Pancreas (tissue), 10 donors: ENCODE data around the gene LEMD2. TPM values are rescaled to one million over a fixed set of nuclear protein-coding genes. Genes with fewer than 3 reads are reported as not detected.

Experiments
- ATAC-seq, 4 donors: fragments of 200-7000 bp; cut with Tn5 transposase; one replicate each; pipeline versions ENCODE4 v1.8.0 to v1.9.1; 2020; ENCODE audit warnings: mild to moderate bottlenecking in 4 of 4, moderate library complexity in 4 of 4
- DNase-seq, 6 donors: peaks; one replicate each; pipeline ENCODE4 v3.0.0-alpha.2; 2020
- FAIRE-seq: peaks from 2 replicates; lab custom pipeline; 2012; peaks lifted over from hg19 to GRCh38; lab: Jason Lieb, UNC
- H3K27ac ChIP-seq, 4 donors: fragments of 200-600 bp; sonication (generic); 1 replicate in 3 of 4; 2 replicates in 1 of 4; pipeline versions ENCODE4 v1.5.0 to v1.8.0; 2020
- H3K27me3 ChIP-seq, 4 donors: fragments of 200-600 bp; one replicate each; pipeline ENCODE4 v1.8.0; 2021
- H3K36me3 ChIP-seq, 3 donors: fragments of 200-600 bp; sonication (generic) in 1 of 3; one replicate each; pipeline versions ENCODE4 v1.5.0 to v1.8.0; 2020 to 2021
- H3K4me1 ChIP-seq, 3 donors: fragments of 200-600 bp; one replicate each; pipeline ENCODE4 v1.8.0; 2021
- H3K4me3 ChIP-seq, 4 donors: fragments of 200-600 bp; sonication (generic) in 2 of 4; one replicate each; pipeline versions ENCODE4 v1.5.0 to v1.8.0; 2020 to 2021
- H3K9me3 ChIP-seq, 4 donors: fragments of 200-600 bp; one replicate each; pipeline ENCODE4 v1.8.0; 2021
- CTCF ChIP-seq, 4 donors: fragments of 200-600 bp; sonication (generic) in 3 of 4; IDR thresholded peaks; one replicate each; pipeline versions ENCODE4 v1.5.0 to v1.8.0; 2021; ENCODE audit warnings: antibody characterized with exemption in 4 of 4
- WGBS, 2 donors: extraction: QIAGEN DNeasy Blood & Tissue Kit; methylation state at CpG; one replicate each; pipeline ENCODE4 v1.1.7; 2013; 5-methylcytosine and 5-hydroxymethylcytosine counted together
- intact Hi-C, 3 donors: fragments of 100-400 bp; cut with DNase I; formaldehyde crosslinking; loops; one replicate each; pipeline versions ENCODE4 v1.11.1 to v1.14.2; 2022
- polyA plus RNA-seq, 2 donors: library from polyadenylated mRNA; stranded (reverse); fragments of 200-250 nt; gene quantifications; one replicate each; pipeline ENCODE4 v1.2.3, GENCODE V29; 2013
- total RNA-seq, 6 donors: library from RNA; stranded (reverse); fragmentation: NEBNext Ultra II Directional in 4 of 6; extraction: Animal tissue kit (Norgen Biotek cat#: 25700) in 4 of 6; gene quantifications; one replicate each; pipeline versions ENCODE4 v1.2.1 to v1.2.4, GENCODE V29; 2021 to 2023
- donor health status: healthy with polysubstance abuse.
- donor health status: DM: no; HTN: no; CAD: no; lungs with moderate emphysema.
- donor health status: DM: no; HTN: no; CAD: no.
- donor health status: control.
- donor health status: control.
- donor health status: Bipolar disorder and iron deficiency.
- donor health status: DM: yes; HTN: yes; CAD: no.
- donor health status: DM: no; HTN: no; CAD: no.
- donor health status: DM: no; HTN: no; CAD: no.
- donor health status: DM: yes; HTN: yes; CAD: no.

Gene LEMD2
- total and polyA plus RNA-seq, 8 donors, result 23.4 to 59.4 (median 30.0) TPM

- Histone ChIP-seq H3K4me1 (no peaks in the 10 kb centered on the region), H3K27me3 (no peaks in the 10 kb centered on the region), H3K4me3 (no peak overlapping the region), H3K9me3 (no peaks in the 10 kb centered on the region), H3K36me3 (no peaks in the 10 kb centered on the region), H3K27ac (no peak overlapping the region)
- intact Hi-C loops, result loop anchor here in 1 of 3 donors (5.0 to 10.0 kb wide), 2 partner anchors 51 to 179 kb away; partner anchors contain the start of genes BAK1 and UQCC2
- ATAC-seq, result no peak
- FAIRE-seq, result no peak
- DNase-seq, result no peak
- 45 to 56% methylated on average over 6 of the region's 6 CpGs for WGBS, 2 donors
- no peak for TF ChIP-seq CTCF (IDR thresholded peaks at IDR 0.05)
Measured at GRCh38 chr6:33763483-33763882, 25.4 kb downstream of the LEMD2 start.

GRCh38 chr6:33762713-33763112, 26.2 kb downstream of the LEMD2 start:
- 60 to 72% methylated on average over 4 of the region's 4 CpGs for WGBS, 2 donors

GRCh38 chr6:33761922-33762629, 26.9 kb downstream of the LEMD2 start:
- no peaks in the 10 kb centered on the region for H3K9me3 ChIP-seq
- ATAC-seq, result peak; percentile 88 to 98 (median 93)
- peak; percentile 9 to 64 (median 56) for TF ChIP-seq CTCF (IDR thresholded peaks at IDR 0.05)
- no peaks in the 10 kb centered on the region for H3K36me3 ChIP-seq
- H3K27me3 ChIP-seq, result no peaks in the 10 kb centered on the region
- no peak for FAIRE-seq
- intact Hi-C loops, result loop anchor here in 1 of 3 donors (5.0 to 10.0 kb wide), 2 partner anchors 50 to 177 kb away; partner anchors contain the start of genes BAK1 and UQCC2
- no peaks in the 10 kb centered on the region for H3K4me1 ChIP-seq
- H3K27ac ChIP-seq, result no peak overlapping the region
- WGBS, 2 donors, result 37 to 40% methylated on average over 7 of the region's 7 CpGs
- H3K4me3 ChIP-seq, result no peak overlapping the region
- peak; percentile 67 to 89 (median 82) for DNase-seq

More at GRCh38 chr6:33762713-33763112, 26.2 kb downstream of the LEMD2 start:
- Histone ChIP-seq H3K36me3 (no peaks in the 10 kb centered on the region), H3K9me3 (no peaks in the 10 kb centered on the region), H3K27ac (no peak overlapping the region), H3K27me3 (no peaks in the 10 kb centered on the region), H3K4me1 (no peaks in the 10 kb centered on the region), H3K4me3 (no peak overlapping the region)
- no peak for FAIRE-seq
- intact Hi-C loops, result loop anchor here in 1 of 3 donors (5.0 to 10.0 kb wide), 2 partner anchors 50 to 178 kb away; partner anchors contain the start of genes BAK1 and UQCC2
- no peak for DNase-seq
- ATAC-seq, result no peak
- no peak for TF ChIP-seq CTCF (IDR thresholded peaks at IDR 0.05)

GRCh38 chr6:33761581-33761921, 27.4 kb downstream of the LEMD2 start:
- Histone ChIP-seq H3K4me3 (no peak overlapping the region), H3K27ac (no peak overlapping the region), H3K9me3 (no peaks in the 10 kb centered on the region), H3K27me3 (no peaks in the 10 kb centered on the region), H3K36me3 (no peaks in the 10 kb centered on the region), H3K4me1 (no peaks in the 10 kb centered on the region)
- FAIRE-seq (no peak), DNase-seq (no peak), ATAC-seq (peak in 1 of 4 donors; percentile 5)
- 83 to 93% methylated on average over 2 of the region's 2 CpGs for WGBS, 2 donors
- intact Hi-C loops, result loop anchor here in 1 of 3 donors (5.0 to 10.0 kb wide), 2 partner anchors 49 to 177 kb away; partner anchors contain the start of genes BAK1 and UQCC2
- no peak for TF ChIP-seq CTCF (IDR thresholded peaks at IDR 0.05)
